Measurements from ENCODE around the gene RPL37A. TPM values are rescaled to one million over a fixed set of nuclear protein-coding genes. Genes with fewer than 3 reads are reported as not detected.
"Not testable (repeated sequence)": the region's sequence is repeated elsewhere in the genome, so short reads cannot be mapped to it uniquely, and the experiment has no call there.

RPL37A gene
- polyA plus RNA-seq, 3 donors, result 1,504 to 1,660 (median 1,597) TPM

- H3K27me3 ChIP-seq (ENCODE audit: control insufficient read depth in 2 of 2, insufficient read depth in 2 of 2, low read length in 2 of 2), result no peaks in the 10 kb centered on the region
- no peak overlapping the region for H3K9ac ChIP-seq (ENCODE audit: insufficient read depth, low read length, poor library complexity, severe bottlenecking)
- no peak overlapping the region for H2AFZ ChIP-seq (ENCODE audit: insufficient read depth, low read depth, low read length, poor library complexity, severe bottlenecking)
- TF ChIP-seq CTCF (IDR thresholded peaks at IDR 0.05), result peak; percentile 71
- no peaks in the 10 kb centered on the region for H3K4me1 ChIP-seq (ENCODE audit: control insufficient read depth in 1 of 2, insufficient read depth in 2 of 2, low read length in 2 of 2)
- no peaks in the 10 kb centered on the region for H3K36me3 ChIP-seq (replicated peaks in 1 of 2; ENCODE audit: control insufficient read depth in 1 of 2, insufficient read depth in 2 of 2, low read length in 2 of 2)
- no peaks in the 10 kb centered on the region for H3K4me1 Mint-ChIP-seq
- H4K20me1 ChIP-seq (ENCODE audit: insufficient read depth, low read length), result no peaks in the 10 kb centered on the region
- intact Hi-C loops (cut with micrococcal nuclease), result no loop called here
- H3K4me3 ChIP-seq (replicated peaks in 1 of 3; ENCODE audit: low read depth in 2 of 3, low read length in 3 of 3), result no peak overlapping the region
- no peak overlapping the region for H3K27ac ChIP-seq (ENCODE audit: low read depth in 1 of 2, low read length in 2 of 2)
- H3K36me3 Mint-ChIP-seq, result peaks cover 0 to 1% of the 10 kb centered on the region in 2 donors
- H3K79me2 ChIP-seq (ENCODE audit: insufficient read depth, low read length), result no peaks in the 10 kb centered on the region
- no CpG with 5 or more reads among the region's 2 CpGs for WGBS (ENCODE audit: insufficient coverage)
- H3K9me3 ChIP-seq (replicated peaks in 1 of 2; ENCODE audit: control insufficient read depth in 1 of 2, insufficient read depth in 1 of 2, low read length in 2 of 2), result no peaks in the 10 kb centered on the region
- H3K9me3 Mint-ChIP-seq, result no peaks in the 10 kb centered on the region
- H3K4me2 ChIP-seq (replicated peaks; ENCODE audit: extremely low read depth, low read length, poor library complexity, severe bottlenecking), result no peak overlapping the region
- DNase-seq, result no peak
- no peak overlapping the region for H3K4me3 Mint-ChIP-seq
- H3K27me3 Mint-ChIP-seq (ENCODE audit: low read depth in 3 of 3), result peaks cover 0 to 2% (median 2%) of the 10 kb centered on the region in 3 donors
- no peak overlapping the region for H3K27ac Mint-ChIP-seq
These were observed 18.2 kb downstream of the RPL37A start for GRCh38 chr2:216516730-216517350.

- Histone ChIP-seq H3K36me3 (replicated peaks in 1 of 2; ENCODE audit: control insufficient read depth in 1 of 2, insufficient read depth in 2 of 2, low read length in 2 of 2) (no peaks in the 10 kb centered on the region), H3K9me3 (replicated peaks in 1 of 2; ENCODE audit: control insufficient read depth in 1 of 2, insufficient read depth in 1 of 2, low read length in 2 of 2) (no peaks in the 10 kb centered on the region), H2AFZ (ENCODE audit: insufficient read depth, low read depth, low read length, poor library complexity, severe bottlenecking) (no peak overlapping the region), H3K9ac (ENCODE audit: insufficient read depth, low read length, poor library complexity, severe bottlenecking) (no peak overlapping the region), H3K27me3 (ENCODE audit: control insufficient read depth in 2 of 2, insufficient read depth in 2 of 2, low read length in 2 of 2) (no peaks in the 10 kb centered on the region), H3K4me3 (replicated peaks in 1 of 3; ENCODE audit: low read depth in 2 of 3, low read length in 3 of 3) (no peak overlapping the region), H3K79me2 (ENCODE audit: insufficient read depth, low read length) (no peaks in the 10 kb centered on the region), H4K20me1 (ENCODE audit: insufficient read depth, low read length) (no peaks in the 10 kb centered on the region), H3K27ac (ENCODE audit: low read depth in 1 of 2, low read length in 2 of 2) (no peak overlapping the region), H3K4me1 (ENCODE audit: control insufficient read depth in 1 of 2, insufficient read depth in 2 of 2, low read length in 2 of 2) (no peaks in the 10 kb centered on the region), H3K4me2 (replicated peaks; ENCODE audit: extremely low read depth, low read length, poor library complexity, severe bottlenecking) (no peak overlapping the region)
- no peak for DNase-seq
- Mint-ChIP-seq H3K9me3 (no peaks in the 10 kb centered on the region), H3K4me1 (no peaks in the 10 kb centered on the region), H3K36me3 (peaks cover 0 to under 1% of the 10 kb centered on the region in 2 donors), H3K27ac (peak overlapping the region in 2 of 7 donors; percentile 24 to 61), H3K4me3 (no peak overlapping the region), H3K27me3 (ENCODE audit: low read depth in 3 of 3) (peaks cover 0 to 2% (median 2%) of the 10 kb centered on the region in 3 donors)
- TF ChIP-seq CTCF (IDR thresholded peaks at IDR 0.05), result no peak
- 100% methylated on average over 1 of the region's 4 CpGs for WGBS (ENCODE audit: insufficient coverage)
- intact Hi-C loops (cut with micrococcal nuclease), result loop anchor here in 1 of 2 donors (2.0 kb wide), 1 partner anchor 149 kb away; no protein-coding TSS in a partner anchor
These were observed 19.0 kb downstream of the RPL37A start for GRCh38 chr2:216517447-216518225.

- not testable (repeated sequence) for H3K4me1 ChIP-seq (ENCODE audit: control insufficient read depth in 1 of 2, insufficient read depth in 2 of 2, low read length in 2 of 2); H4K20me1 ChIP-seq (ENCODE audit: insufficient read depth, low read length); H3K4me2 ChIP-seq (replicated peaks; ENCODE audit: extremely low read depth, low read length, poor library complexity, severe bottlenecking); H3K4me3 Mint-ChIP-seq; H2AFZ ChIP-seq (ENCODE audit: insufficient read depth, low read depth, low read length, poor library complexity, severe bottlenecking); DNase-seq; H3K9me3 Mint-ChIP-seq; H3K4me3 ChIP-seq (replicated peaks in 1 of 3; ENCODE audit: low read depth in 2 of 3, low read length in 3 of 3); H3K9me3 ChIP-seq (replicated peaks in 1 of 2; ENCODE audit: control insufficient read depth in 1 of 2, insufficient read depth in 1 of 2, low read length in 2 of 2); H3K9ac ChIP-seq (ENCODE audit: insufficient read depth, low read length, poor library complexity, severe bottlenecking); H3K36me3 ChIP-seq (replicated peaks in 1 of 2; ENCODE audit: control insufficient read depth in 1 of 2, insufficient read depth in 2 of 2, low read length in 2 of 2); H3K27ac ChIP-seq (ENCODE audit: low read depth in 1 of 2, low read length in 2 of 2); H3K27ac Mint-ChIP-seq; H3K27me3 Mint-ChIP-seq (ENCODE audit: low read depth in 3 of 3); H3K27me3 ChIP-seq (ENCODE audit: control insufficient read depth in 2 of 2, insufficient read depth in 2 of 2, low read length in 2 of 2); H3K36me3 Mint-ChIP-seq; H3K4me1 Mint-ChIP-seq; H3K79me2 ChIP-seq (ENCODE audit: insufficient read depth, low read length)
- WGBS (ENCODE audit: insufficient coverage), result 90% methylated on average over 6 of the region's 9 CpGs
- intact Hi-C loops (cut with micrococcal nuclease), result loop anchor here (1.0 to 2.0 kb wide), 2 partner anchors 148 kb away; no protein-coding TSS in a partner anchor
These were observed 20.0 kb downstream of the RPL37A start for GRCh38 chr2:216518566-216519119.

Data from CD14-positive monocyte (primary cell).